Loucy (cell line): Measurements from ENCODE around the gene GNB3.

Experiments used
- EZH2phosphoT487 ChIP-seq: fragments of 200-600 bp; IDR thresholded peaks from 2 replicates; pipeline ENCODE4 v1.6.1; 2018; ENCODE audit warnings: antibody characterized with exemption, mild to moderate bottlenecking, moderate library complexity, borderline replicate concordance
- TF ChIP-seq, protein P1 (sequence below): fragments of 200-600 bp; sonication (generic); conservative IDR thresholded peaks from 2 replicates; pipeline ENCODE4 v1.5.1; 2014; ENCODE audit warnings: mild to moderate bottlenecking, antibody characterized with exemption, low read length

DNA sequence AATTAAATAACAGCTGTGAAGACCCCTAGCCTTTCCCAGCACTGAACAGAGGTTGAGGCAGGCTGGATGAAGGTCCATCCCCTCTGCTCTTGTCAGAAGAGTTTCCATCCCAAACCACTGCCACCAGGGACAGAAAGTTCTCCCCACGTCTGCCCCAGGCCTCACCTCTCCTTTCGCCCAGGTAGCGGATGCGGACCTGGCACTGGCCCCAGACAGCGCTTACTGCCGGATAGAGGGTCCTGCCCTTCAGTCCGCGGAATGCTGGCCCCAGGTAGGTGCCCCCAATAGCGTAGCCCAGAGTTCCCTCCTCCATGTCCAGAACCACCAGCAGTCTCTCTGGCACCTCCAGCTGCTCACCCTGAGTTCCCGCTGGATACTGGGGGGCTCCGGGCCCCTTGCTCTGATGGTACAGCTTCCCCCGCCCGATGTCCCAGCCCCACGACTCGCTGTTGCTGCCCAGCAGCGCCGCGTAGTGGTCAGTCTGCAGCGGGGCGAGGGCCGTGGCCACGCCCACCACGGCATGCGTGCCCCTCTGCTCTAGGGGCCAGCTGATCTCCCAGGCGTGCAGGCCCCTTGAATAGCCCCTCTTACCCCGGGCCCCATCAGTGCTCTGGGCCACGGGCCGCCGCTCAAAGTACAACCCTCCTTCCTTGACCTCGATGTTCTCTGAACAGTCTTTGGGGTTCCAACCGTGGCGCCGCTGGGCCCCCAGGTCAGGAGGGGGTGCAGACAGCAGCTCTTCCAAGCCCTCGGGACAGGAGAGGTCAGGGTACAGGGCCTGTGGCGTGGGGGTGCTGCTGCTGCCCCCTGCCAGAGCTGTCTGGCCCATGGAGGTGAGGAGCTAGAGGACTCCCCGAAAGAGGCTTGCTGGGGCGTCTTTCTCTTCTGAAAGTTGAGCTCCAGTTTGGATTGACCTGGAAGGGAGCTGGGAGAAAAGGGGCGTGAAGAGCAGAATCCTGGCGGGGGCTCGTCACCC, 31.6 kb downstream of the GNB3 start:
- TF ChIP-seq, protein P1, sequence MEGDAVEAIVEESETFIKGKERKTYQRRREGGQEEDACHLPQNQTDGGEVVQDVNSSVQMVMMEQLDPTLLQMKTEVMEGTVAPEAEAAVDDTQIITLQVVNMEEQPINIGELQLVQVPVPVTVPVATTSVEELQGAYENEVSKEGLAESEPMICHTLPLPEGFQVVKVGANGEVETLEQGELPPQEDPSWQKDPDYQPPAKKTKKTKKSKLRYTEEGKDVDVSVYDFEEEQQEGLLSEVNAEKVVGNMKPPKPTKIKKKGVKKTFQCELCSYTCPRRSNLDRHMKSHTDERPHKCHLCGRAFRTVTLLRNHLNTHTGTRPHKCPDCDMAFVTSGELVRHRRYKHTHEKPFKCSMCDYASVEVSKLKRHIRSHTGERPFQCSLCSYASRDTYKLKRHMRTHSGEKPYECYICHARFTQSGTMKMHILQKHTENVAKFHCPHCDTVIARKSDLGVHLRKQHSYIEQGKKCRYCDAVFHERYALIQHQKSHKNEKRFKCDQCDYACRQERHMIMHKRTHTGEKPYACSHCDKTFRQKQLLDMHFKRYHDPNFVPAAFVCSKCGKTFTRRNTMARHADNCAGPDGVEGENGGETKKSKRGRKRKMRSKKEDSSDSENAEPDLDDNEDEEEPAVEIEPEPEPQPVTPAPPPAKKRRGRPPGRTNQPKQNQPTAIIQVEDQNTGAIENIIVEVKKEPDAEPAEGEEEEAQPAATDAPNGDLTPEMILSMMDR = peak; percentile 81
- no peak for TF ChIP-seq EZH2phosphoT487
